HG02759 (cell line): ENCODE results near the gene TLK2.

Experiments
- ATAC-seq: cut with Tn5 transposase; IDR thresholded peaks from one replicate; pipeline ENCODE4 v1.9.1; 2021; ENCODE audit warnings: mild to moderate bottlenecking, moderate library complexity; ENCODE audit not compliant: unreplicated experiment

The TLK2 gene

DNA sequence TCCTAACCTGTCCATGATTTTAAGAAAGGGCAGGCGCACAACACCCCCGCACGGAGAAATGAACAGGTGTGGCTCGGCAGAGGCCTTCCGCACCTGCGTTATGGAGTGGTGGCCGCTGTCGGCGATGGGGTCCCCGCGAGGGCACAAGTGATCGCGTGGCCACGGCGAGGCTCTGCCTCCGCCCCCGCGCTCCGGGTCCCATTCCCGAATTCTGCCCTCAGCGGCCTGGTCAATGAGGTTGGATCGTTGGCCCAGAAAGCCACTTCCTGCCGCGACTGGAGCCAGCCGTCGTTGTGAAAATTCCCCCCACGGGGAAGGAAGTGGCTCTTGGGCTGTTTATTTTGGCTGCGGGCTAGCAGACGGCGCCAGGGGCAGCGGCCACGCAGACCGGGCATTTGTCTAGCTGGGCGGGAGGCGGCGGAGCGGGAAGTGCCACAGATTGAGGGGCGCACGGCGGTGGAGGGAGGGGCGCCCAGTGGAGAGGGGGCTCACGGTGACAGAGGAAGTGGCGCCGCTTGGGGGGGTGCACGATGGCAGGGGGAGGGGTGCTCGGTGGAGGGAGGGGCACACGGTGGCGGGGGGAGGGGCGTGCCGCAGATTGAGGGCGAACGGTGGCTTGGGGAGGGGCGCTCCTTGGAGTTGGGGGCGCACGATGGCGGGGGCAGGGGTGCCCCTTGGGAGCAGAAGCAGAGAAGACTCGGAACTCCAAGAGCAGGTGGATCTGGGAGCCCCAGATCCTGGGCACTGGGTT is 173.8 kb downstream of the TLK2 start:
- ATAC-seq = no peak

GRCh38 chr17:62653002-62653825 is 174.6 kb downstream of the TLK2 start:
- peak; percentile 88 for ATAC-seq

DNA sequence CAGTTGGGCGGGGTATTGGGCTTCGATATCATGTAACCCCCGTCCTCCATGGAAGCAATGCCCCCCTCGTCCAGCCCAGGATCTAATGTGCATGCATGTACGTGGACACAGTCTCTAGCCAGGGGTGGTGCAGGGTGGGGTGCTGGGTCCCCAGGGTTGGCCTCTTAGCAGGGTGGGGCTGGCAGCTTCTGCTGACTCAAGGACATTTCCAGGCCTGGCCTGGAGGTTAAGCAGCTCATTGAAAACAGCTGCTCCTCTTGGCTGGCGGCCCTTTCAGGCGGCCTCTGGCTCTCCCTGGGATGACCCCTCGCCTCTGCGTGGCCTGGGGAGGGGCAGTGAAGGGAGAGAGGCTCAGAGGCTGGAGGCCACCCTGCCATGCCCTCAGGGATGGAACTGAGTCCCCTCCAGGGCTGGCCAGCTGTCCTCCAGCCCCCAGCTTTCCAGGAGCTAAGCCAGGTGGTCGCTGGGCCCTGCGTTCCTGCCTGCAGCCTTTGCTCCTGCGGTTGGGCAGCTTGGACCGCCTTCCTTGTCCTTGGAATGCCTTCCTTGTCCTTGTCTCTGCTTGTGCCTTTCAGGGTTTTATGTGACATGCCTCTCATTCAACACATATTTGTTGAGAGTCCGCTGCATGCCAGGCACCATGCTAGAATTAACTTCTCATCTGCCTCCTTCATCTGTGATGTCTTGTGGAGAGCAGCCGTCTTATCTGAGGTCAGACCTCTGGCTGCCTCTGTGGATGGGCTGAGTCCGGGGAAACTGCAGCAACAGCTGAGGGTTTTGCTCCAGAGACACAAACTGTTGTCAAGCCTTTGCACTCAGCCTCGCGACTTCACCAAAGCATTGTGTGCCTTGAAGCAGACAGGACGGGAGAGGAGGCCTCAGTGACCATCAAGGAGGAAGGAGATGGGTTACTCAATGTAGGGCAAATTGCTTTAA is 175.5 kb downstream of the TLK2 start:
- no peak for ATAC-seq

GRCh38 chr17:62655656-62656055 is 177.0 kb downstream of the TLK2 start:
- no peak for ATAC-seq

GRCh38 chr17:62656446-62656845 is 177.8 kb downstream of the TLK2 start:
- ATAC-seq = no peak

- ATAC-seq = no peak
These were observed 178.6 kb downstream of the TLK2 start for GRCh38 chr17:62657145-62657665.

DNA sequence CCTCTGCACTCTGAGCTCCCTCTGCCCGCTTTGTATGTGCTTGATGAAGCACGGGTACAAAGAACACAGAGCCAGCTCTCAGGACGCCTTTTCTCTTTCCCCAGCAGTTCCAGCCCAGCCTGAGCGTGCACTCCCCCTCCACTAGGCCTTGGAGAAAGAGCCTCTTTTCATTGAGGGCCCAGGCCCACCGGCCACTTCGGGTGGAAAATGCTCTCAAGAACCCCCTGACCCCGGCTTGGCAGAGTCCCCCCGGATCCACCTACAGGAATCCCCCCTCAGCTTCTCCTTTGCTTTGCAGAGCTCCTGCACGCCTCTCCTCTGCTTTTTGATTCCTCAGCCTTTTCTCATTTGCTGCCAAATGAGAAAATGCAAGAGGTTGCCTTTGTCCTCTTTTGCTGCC is 179.1 kb downstream of the TLK2 start:
- ATAC-seq = no peak

GRCh38 chr17:62658136-62658920 is 179.7 kb downstream of the TLK2 start:
- no peak for ATAC-seq

DNA sequence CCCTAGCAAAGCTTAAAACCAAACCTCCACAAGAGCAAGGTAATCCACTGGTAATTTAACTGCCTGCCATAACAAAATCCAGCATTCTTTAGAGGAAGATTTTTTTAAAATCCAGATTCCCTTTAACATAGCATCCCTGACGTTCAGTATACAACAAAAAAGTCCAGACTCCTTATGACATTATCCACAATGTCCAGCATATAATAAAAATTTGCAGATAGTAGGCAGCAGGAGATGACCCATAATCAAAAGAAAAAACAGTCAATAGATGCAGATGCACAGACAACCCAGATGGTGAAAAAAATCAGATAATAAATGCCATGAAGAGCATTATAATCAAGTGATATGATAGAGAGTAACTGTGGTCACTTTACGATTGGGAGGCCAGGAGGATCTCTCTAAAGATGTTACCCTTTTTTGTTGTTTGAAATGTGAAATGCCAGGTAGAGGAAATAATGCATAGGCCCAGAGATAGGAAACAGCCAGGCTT is 182.0 kb downstream of the TLK2 start:
- ATAC-seq = no peak

- ATAC-seq = no peak
These were observed 182.7 kb downstream of the TLK2 start for GRCh38 chr17:62661337-62661736.

GRCh38 chr17:62662855-62663254 is 184.2 kb downstream of the TLK2 start:
- no peak for ATAC-seq
